T-cell (primary cell): ENCODE results near the gene GINS2. TPM values are rescaled to one million over a fixed set of nuclear protein-coding genes. Genes with fewer than 3 reads are reported as not detected.

Source experiments
- ATAC-seq, 4 experiments: fragments of 200-7000 bp in 3 of 4; fragments of 150-1000 bp in 1 of 4; cut with Tn5 transposase; replicated peaks in 1 of 4; 1 replicate in 3 of 4; 2 replicates in 1 of 4; pipeline ENCODE4 v1.10.0; 2021; ENCODE audit warnings: moderate library complexity in 3 of 4, mild to moderate bottlenecking in 2 of 4, moderate number of reproducible peaks in 1 of 4
- CTCF ChIA-PET, 2 donors: fragments of 300-600 bp; sonication (Branson Sonifier 250); formaldehyde crosslinking; loops; one replicate each; lab custom pipeline; 2022; ENCODE audit warnings: antibody characterized with exemption in 2 of 2; lab: Charles Lee
- POLR2A ChIA-PET, 2 donors: fragments of 300-600 bp; sonication (Branson Sonifier 250); formaldehyde crosslinking; loops; one replicate each; lab custom pipeline; 2022; ENCODE audit warnings: antibody characterized with exemption in 2 of 2; lab: Charles Lee
- DNase-seq, 35 experiments: peaks; one replicate each; pipeline versions ENCODE4 v3.0.0 to v3.0.0-alpha.2; 2013 to 2023
- H3K27ac ChIP-seq: one replicate; pipeline ENCODE4 v1.5.1; 2013; ENCODE audit warnings: low read length
- H3K27me3 ChIP-seq, 2 experiments: replicated peaks in 1 of 2; 1 replicate in 1 of 2; 2 replicates in 1 of 2; pipeline versions ENCODE4 v1.6.1 to v1.7.0; 2013; ENCODE audit warnings: low read length in 1 of 2, mixed read lengths in 1 of 2; ENCODE audit not compliant: control insufficient read depth in 2 of 2, insufficient read depth in 2 of 2; ENCODE audit errors: extremely low read depth in 1 of 2
- H3K36me3 ChIP-seq, 2 donors: 1 replicate in 1 of 2; 2 replicates in 1 of 2; pipeline versions ENCODE4 v1.6.1 to v1.7.0; 2013; ENCODE audit warnings: low read length in 1 of 2; ENCODE audit not compliant: control insufficient read depth in 2 of 2, insufficient read depth in 1 of 2; ENCODE audit errors: extremely low read depth in 1 of 2
- H3K4me1 ChIP-seq, 2 experiments: 1 replicate in 1 of 2; 2 replicates in 1 of 2; pipeline versions ENCODE4 v1.6.1 to v1.7.0; 2013; ENCODE audit warnings: low read length in 2 of 2, mixed read lengths in 1 of 2; ENCODE audit not compliant: insufficient read depth in 2 of 2, control insufficient read depth in 1 of 2; ENCODE audit errors: extremely low read depth in 1 of 2
- H3K4me3 ChIP-seq, 2 donors: 1 replicate in 1 of 2; 2 replicates in 1 of 2; pipeline versions ENCODE4 v1.5.1 to v1.7.0; 2013; ENCODE audit warnings: mild to moderate bottlenecking in 2 of 2, low read length in 1 of 2, moderate library complexity in 1 of 2; ENCODE audit not compliant: control insufficient read depth in 1 of 2; ENCODE audit errors: extremely low read depth in 1 of 2
- H3K9me3 ChIP-seq: 2 replicates; pipeline ENCODE4 v1.7.0; 2013
- H3K27ac Mint-ChIP-seq, 2 donors: one replicate each; pipeline ENCODE4 v1.8.0; 2020 to 2021; ENCODE audit warnings: mild to moderate bottlenecking in 2 of 2, mixed read lengths in 2 of 2
- H3K27me3 Mint-ChIP-seq, 2 donors: one replicate each; pipeline ENCODE4 v1.8.0; 2021 to 2022; ENCODE audit warnings: mixed read lengths in 2 of 2
- H3K36me3 Mint-ChIP-seq: one replicate; pipeline ENCODE4 v1.8.0; 2021; ENCODE audit warnings: mixed read lengths
- H3K4me1 Mint-ChIP-seq, 3 donors: one replicate each; pipeline ENCODE4 v1.8.0; 2020 to 2022; ENCODE audit warnings: mixed read lengths in 3 of 3, mild to moderate bottlenecking in 1 of 3
- H3K4me3 Mint-ChIP-seq, 3 donors: one replicate each; pipeline ENCODE4 v1.8.0; 2020 to 2022; ENCODE audit warnings: mild to moderate bottlenecking in 3 of 3, mixed read lengths in 3 of 3, moderate library complexity in 3 of 3
- H3K9me3 Mint-ChIP-seq, 3 donors: one replicate each; pipeline ENCODE4 v1.8.0; 2020 to 2022; ENCODE audit warnings: mixed read lengths in 3 of 3
- WGBS: methylation state at CpG from one replicate; pipeline ENCODE4 v1.1.5; 2013; ENCODE audit warnings: missing lambda C conversion rate; ENCODE audit not compliant: insufficient coverage; 5-methylcytosine and 5-hydroxymethylcytosine counted together
- total RNA-seq, 35 experiments: library from RNA in 6 of 35; stranded (reverse) in 6 of 35; fragments of 120-200 nt in 1 of 35; gene quantifications; one replicate each; pipeline versions ENCODE4 v1.2.1 to v1.2.4 and lab custom pipeline; 2013 to 2026

The GINS2 gene
- total RNA-seq, 5 donors from 2014 or later (not counting 1 experiment from before 2014, with no cell fraction given) = 1.1 to 3.7 (median 1.6) TPM

DNA sequence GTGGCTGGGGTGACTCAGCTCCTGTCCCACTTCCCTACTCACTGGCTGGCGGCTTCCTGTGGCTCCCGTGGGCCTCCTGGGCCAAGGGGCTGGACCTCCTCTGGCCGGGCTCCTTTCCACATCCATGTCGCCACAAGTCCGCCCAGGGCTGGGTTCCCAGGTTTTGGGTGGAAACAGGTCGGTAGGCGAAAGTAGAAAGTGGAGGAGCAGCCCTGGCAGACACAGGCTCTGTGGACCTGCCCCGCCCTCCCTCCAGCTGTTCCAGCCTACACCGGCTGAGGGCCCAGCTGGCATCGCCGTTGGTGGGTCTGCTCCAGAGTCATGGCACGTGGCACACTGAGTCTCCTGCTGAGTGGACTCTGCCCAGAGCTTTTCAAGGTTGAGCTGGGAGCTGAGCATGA, 47.0 kb downstream of the GINS2 start:
- no peak overlapping the region for H3K4me3 Mint-ChIP-seq
- peaks cover 6 to 17% (median 13%) of the 10 kb centered on the region in 3 donors for H3K4me1 Mint-ChIP-seq
- ChIA-PET POLR2A (no interaction called here), CTCF (no interaction called here)
- ATAC-seq (no peak), DNase-seq (no peak)
- H3K36me3 Mint-ChIP-seq = no peaks in the 10 kb centered on the region
- H3K27ac Mint-ChIP-seq = no peak overlapping the region
- Histone ChIP-seq H3K4me3 (no peak overlapping the region), H3K36me3 (peaks cover 0 to 2% of the 10 kb centered on the region in 2 donors), H3K4me1 (peaks cover 0 to 29% of the 10 kb centered on the region in 2 experiments), H3K27me3 (no peaks in the 10 kb centered on the region), H3K27ac (no peak overlapping the region), H3K9me3 (no peaks in the 10 kb centered on the region)
- no peaks in the 10 kb centered on the region for H3K27me3 Mint-ChIP-seq
- WGBS = 92% methylated on average over 11 of the region's 12 CpGs
- H3K9me3 Mint-ChIP-seq = no peaks in the 10 kb centered on the region

DNA sequence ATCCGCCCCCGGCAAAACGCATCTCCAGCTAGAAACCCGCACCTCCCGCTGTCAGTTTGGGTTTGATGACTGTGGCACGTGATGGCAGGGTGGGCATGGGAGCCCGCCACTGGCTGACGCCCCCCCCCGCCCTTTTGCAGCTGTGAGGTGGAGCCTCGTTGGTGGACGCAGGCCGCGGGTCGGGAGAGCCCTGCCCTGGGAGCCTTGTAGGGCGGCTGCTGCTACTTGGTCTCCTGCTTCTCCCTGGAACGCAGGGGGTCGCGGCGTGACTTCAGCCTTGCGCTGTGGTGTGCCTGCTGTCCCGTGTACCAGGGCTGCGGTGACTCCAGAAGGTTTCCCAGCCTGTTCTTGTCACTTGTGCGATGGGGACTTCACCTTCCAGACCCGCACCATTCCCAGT, 47.4 kb downstream of the GINS2 start:
- H3K4me3 Mint-ChIP-seq = no peak overlapping the region
- no peak overlapping the region for H3K27ac ChIP-seq
- WGBS = 86% methylated on average over 20 of the region's 24 CpGs
- H3K4me3 ChIP-seq = no peak overlapping the region
- no peaks in the 10 kb centered on the region for H3K36me3 Mint-ChIP-seq
- no peak for DNase-seq
- H3K27ac Mint-ChIP-seq = no peak overlapping the region
- no peak for ATAC-seq
- no peaks in the 10 kb centered on the region for H3K27me3 ChIP-seq
- no peaks in the 10 kb centered on the region for H3K27me3 Mint-ChIP-seq
- H3K9me3 Mint-ChIP-seq = no peaks in the 10 kb centered on the region
- H3K4me1 Mint-ChIP-seq = peaks cover 6 to 17% (median 13%) of the 10 kb centered on the region in 3 donors
- no peaks in the 10 kb centered on the region for H3K9me3 ChIP-seq
- POLR2A ChIA-PET = no interaction called here
- CTCF ChIA-PET = no interaction called here
- peaks cover 0 to 29% of the 10 kb centered on the region in 2 experiments for H3K4me1 ChIP-seq
- peaks cover 0 to 6% of the 10 kb centered on the region in 2 donors for H3K36me3 ChIP-seq

GRCh38 chr16:85640585-85640984, 48.2 kb downstream of the GINS2 start:
- ChIA-PET POLR2A (no interaction called here), CTCF (interaction anchor here in 1 of 2 donors (0.5 kb wide), 1 partner anchor 142 kb away, joined by 4 read pairs; no protein-coding TSS in a partner anchor)
- Histone ChIP-seq H3K9me3 (no peaks in the 10 kb centered on the region), H3K4me1 (peaks cover 0 to 28% of the 10 kb centered on the region in 2 experiments), H3K27ac (no peak overlapping the region), H3K27me3 (no peaks in the 10 kb centered on the region), H3K36me3 (peaks cover 2 to 6% of the 10 kb centered on the region in 2 donors), H3K4me3 (no peak overlapping the region)
- H3K27ac Mint-ChIP-seq = no peak overlapping the region
- H3K9me3 Mint-ChIP-seq = no peaks in the 10 kb centered on the region
- no peaks in the 10 kb centered on the region for H3K27me3 Mint-ChIP-seq
- H3K4me1 Mint-ChIP-seq = peaks cover 6 to 14% (median 13%) of the 10 kb centered on the region in 3 donors
- no peaks in the 10 kb centered on the region for H3K36me3 Mint-ChIP-seq
- DNase-seq (no peak), ATAC-seq (no peak)
- H3K4me3 Mint-ChIP-seq = no peak overlapping the region
- 96% methylated on average over 28 of the region's 31 CpGs for WGBS

- Mint-ChIP-seq H3K27ac (no peak overlapping the region), H3K36me3 (no peaks in the 10 kb centered on the region), H3K9me3 (no peaks in the 10 kb centered on the region), H3K4me1 (peaks cover 6 to 13% (median 11%) of the 10 kb centered on the region in 3 donors), H3K27me3 (no peaks in the 10 kb centered on the region), H3K4me3 (no peak overlapping the region)
- ATAC-seq = no peak
- no peak overlapping the region for H3K4me3 ChIP-seq
- POLR2A ChIA-PET = no interaction called here
- H3K9me3 ChIP-seq = no peaks in the 10 kb centered on the region
- H3K27ac ChIP-seq = no peak overlapping the region
- H3K4me1 ChIP-seq = peaks cover 0 to 28% of the 10 kb centered on the region in 2 experiments
- WGBS = 86% methylated on average over 8 of the region's 13 CpGs
- peaks cover 3 to 6% of the 10 kb centered on the region in 2 donors for H3K36me3 ChIP-seq
- H3K27me3 ChIP-seq = no peaks in the 10 kb centered on the region
- CTCF ChIA-PET = no interaction called here
- no peak for DNase-seq
Measured at GRCh38 chr16:85640254-85640558, 48.5 kb downstream of the GINS2 start.

- ATAC-seq = no peak
- ChIA-PET CTCF (no interaction called here), POLR2A (no interaction called here)
- Mint-ChIP-seq H3K4me3 (no peak overlapping the region), H3K9me3 (no peaks in the 10 kb centered on the region), H3K27ac (no peak overlapping the region), H3K27me3 (no peaks in the 10 kb centered on the region), H3K4me1 (peaks cover 6 to 9% (median 8%) of the 10 kb centered on the region in 3 donors), H3K36me3 (no peaks in the 10 kb centered on the region)
- H3K36me3 ChIP-seq = peaks cover 6 to 8% of the 10 kb centered on the region in 2 donors
- DNase-seq = no peak
- H3K27me3 ChIP-seq = no peaks in the 10 kb centered on the region
- peaks cover 0 to 27% of the 10 kb centered on the region in 2 experiments for H3K4me1 ChIP-seq
- 91% methylated on average over 34 of the region's 35 CpGs for WGBS
- no peaks in the 10 kb centered on the region for H3K9me3 ChIP-seq
- no peak overlapping the region for H3K27ac ChIP-seq
- H3K4me3 ChIP-seq = no peak overlapping the region
Measured at GRCh38 chr16:85639529-85640253, 49.1 kb downstream of the GINS2 start.

- Mint-ChIP-seq H3K9me3 (no peaks in the 10 kb centered on the region), H3K27me3 (no peaks in the 10 kb centered on the region), H3K4me1 (peaks cover 0 to 3% (median 3%) of the 10 kb centered on the region in 3 donors), H3K27ac (no peak overlapping the region), H3K36me3 (no peaks in the 10 kb centered on the region), H3K4me3 (no peak overlapping the region)
- Histone ChIP-seq H3K9me3 (no peaks in the 10 kb centered on the region), H3K36me3 (peaks cover 6 to 8% of the 10 kb centered on the region in 2 donors), H3K27ac (no peak overlapping the region), H3K27me3 (no peaks in the 10 kb centered on the region), H3K4me3 (no peak overlapping the region), H3K4me1 (peaks cover 0 to 24% of the 10 kb centered on the region in 2 experiments)
- ATAC-seq (no peak), DNase-seq (no peak)
- CTCF ChIA-PET = no interaction called here
- POLR2A ChIA-PET = no interaction called here
- 96% methylated on average over 20 of the region's 26 CpGs for WGBS
Measured at GRCh38 chr16:85638695-85639409, 49.9 kb downstream of the GINS2 start.
